ENCODE data around the gene NOM1.

- TF ChIP-seq CTCF (IDR thresholded peaks at IDR 0.05; ENCODE audit: low read depth, low read length) = no peak
- no peak for TF ChIP-seq MAX (IDR thresholded peaks at IDR 0.05; ENCODE audit: low read depth, low read length)
Measured at GRCh38 chr7:157005456-157006204, 56.1 kb downstream of the NOM1 start.

All from NB4 (cell line).